NCI-H1930 (cell line): ENCODE measurements around the gene EHD4.

ENCODE experiments used
- DNase-seq, 2 experiments: peaks; one replicate each; lab custom pipeline; 2025; lab: John Stamatoyannopoulos, UW

EHD4 gene

GRCh38 chr15:41919954-41920538 is 52.3 kb downstream of the EHD4 start:
- no peak for DNase-seq

GRCh38 chr15:41919201-41919820 is 53.0 kb downstream of the EHD4 start:
- no peak for DNase-seq

GRCh38 chr15:41918506-41919126 is 53.7 kb downstream of the EHD4 start:
- no peak for DNase-seq

GRCh38 chr15:41917767-41918430 is 54.5 kb downstream of the EHD4 start:
- no peak for DNase-seq

GRCh38 chr15:41915255-41915994 is 56.9 kb downstream of the EHD4 start:
- no peak for DNase-seq

- no peak for DNase-seq
Measured at GRCh38 chr15:41914411-41914810, 57.9 kb downstream of the EHD4 start.

- no peak for DNase-seq
Measured at GRCh38 chr15:41913256-41913655, 59.1 kb downstream of the EHD4 start.

GRCh38 chr15:41911691-41912345 is 60.5 kb downstream of the EHD4 start:
- DNase-seq = no peak

- no peak for DNase-seq
Measured at GRCh38 chr15:41908736-41909461, 63.5 kb downstream of the EHD4 start.

- no peak for DNase-seq
Measured at GRCh38 chr15:41907141-41907540, 65.2 kb downstream of the EHD4 start.

GRCh38 chr15:41906608-41907007 is 65.7 kb downstream of the EHD4 start:
- no peak for DNase-seq

- DNase-seq = no peak
Measured at GRCh38 chr15:41905036-41905793, 67.1 kb downstream of the EHD4 start.

GRCh38 chr15:41904541-41905005 is 67.8 kb downstream of the EHD4 start:
- DNase-seq = peak in 1 of 2 experiments; percentile 43

- DNase-seq = no peak
Measured at GRCh38 chr15:41903782-41904181, 68.6 kb downstream of the EHD4 start.

- DNase-seq = no peak
Measured at GRCh38 chr15:41901431-41901830, 70.9 kb downstream of the EHD4 start.

GRCh38 chr15:41900526-41901380 is 71.6 kb downstream of the EHD4 start:
- DNase-seq = no peak

- DNase-seq = no peak
Measured at GRCh38 chr15:41899854-41900442, 72.4 kb downstream of the EHD4 start.

GRCh38 chr15:41897363-41897799 is 75.0 kb downstream of the EHD4 start:
- DNase-seq = no peak

- DNase-seq = no peak
Measured at GRCh38 chr15:41896566-41896965, 75.8 kb downstream of the EHD4 start.
